GM18505 (cell line): Measurements from ENCODE around the gene APCDD1L.
"Not testable (repeated sequence)": the region's sequence is repeated elsewhere in the genome, so short reads cannot be mapped to it uniquely, and the experiment has no call there.

ENCODE experiments used
- ATAC-seq: cut with Tn5 transposase; IDR thresholded peaks from one replicate; pipeline ENCODE4 v1.9.1; 2021; ENCODE audit not compliant: unreplicated experiment
- POLR2A ChIP-seq: IDR thresholded peaks from 4 replicates; pipeline ENCODE4 v1.6.1; 2011; ENCODE audit warnings: borderline replicate concordance; ENCODE audit not compliant: insufficient read depth, insufficient read length; ENCODE audit errors: extremely low read depth

Gene APCDD1L

DNA sequence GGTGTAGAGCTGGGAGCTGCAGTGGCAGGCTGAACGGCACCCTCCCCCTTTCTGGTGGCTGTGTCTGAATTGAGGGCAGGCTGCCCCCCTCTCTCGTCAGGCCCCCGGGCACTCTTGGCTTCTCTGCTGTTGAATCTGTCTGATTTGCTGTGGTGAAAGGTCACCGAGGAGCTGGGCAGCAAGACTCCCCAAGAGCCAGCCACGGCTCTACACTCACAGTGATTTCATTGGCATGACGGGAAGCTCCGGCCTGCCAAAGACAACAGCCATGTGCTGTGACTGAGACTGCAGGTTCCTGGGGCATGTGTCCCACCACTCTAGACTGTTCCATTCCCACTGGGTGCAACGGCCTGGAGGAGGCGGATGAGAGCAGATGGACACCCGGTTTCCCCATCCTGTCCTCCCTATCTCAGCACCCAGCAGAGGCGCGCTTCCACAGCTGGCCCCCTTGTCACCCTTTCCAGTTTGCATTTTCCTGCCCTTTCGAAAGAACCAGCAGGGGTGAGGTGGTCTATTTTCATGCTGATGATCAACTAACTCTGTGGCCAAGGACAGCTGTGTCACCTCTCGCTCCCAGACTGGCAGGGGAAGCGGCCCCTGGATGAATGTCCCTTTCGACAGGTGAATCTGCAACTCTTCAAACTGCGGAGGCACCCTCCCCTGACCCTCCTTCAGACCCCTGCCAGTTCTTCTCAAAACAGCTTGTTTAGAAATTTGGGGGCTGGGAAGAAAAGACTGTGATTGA lies 2.2 kb downstream of the APCDD1L start:
- no peak for TF ChIP-seq POLR2A
- ATAC-seq: no peak

DNA sequence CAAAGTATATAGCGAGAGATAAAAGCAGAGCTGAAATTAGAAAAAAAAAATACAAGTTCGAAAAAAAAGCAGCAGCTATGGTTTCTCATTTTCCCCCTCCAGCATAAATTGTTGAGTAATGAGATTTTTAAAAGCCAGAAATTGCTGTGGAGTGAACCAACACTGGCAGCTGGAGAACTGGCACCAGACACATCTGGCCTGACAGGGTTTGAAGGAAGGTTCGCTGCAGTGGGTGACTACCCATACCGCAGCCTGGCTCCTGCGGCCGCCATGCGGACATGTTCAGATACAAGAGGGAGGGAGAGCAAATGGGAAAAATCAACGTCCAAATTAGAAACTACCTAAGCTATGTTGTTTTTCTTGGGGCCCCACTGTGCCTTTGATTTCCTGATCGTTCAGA lies 3.3 kb downstream of the APCDD1L start:
- TF ChIP-seq POLR2A: no peak
- no peak for ATAC-seq

DNA sequence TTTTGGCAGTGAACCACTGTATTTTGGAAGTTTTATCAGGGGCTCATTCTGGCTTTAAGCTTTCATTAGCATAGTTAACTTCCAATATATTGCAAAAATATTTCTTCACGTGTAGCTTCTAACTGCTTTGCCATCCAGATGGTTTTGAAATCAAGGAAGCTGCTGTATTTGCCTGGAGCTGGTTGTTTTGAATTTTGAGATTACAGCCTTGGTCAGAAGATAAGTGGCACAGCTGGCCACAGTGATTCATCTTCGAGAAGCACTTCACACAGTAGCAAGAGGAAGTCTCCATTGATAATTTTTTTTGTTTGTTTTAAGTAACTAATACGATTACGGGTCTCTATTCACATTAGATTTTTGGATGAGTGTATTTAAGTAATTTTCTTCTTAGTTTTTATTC lies 3.8 kb downstream of the APCDD1L start:
- no peak for ATAC-seq
- no peak for TF ChIP-seq POLR2A

DNA sequence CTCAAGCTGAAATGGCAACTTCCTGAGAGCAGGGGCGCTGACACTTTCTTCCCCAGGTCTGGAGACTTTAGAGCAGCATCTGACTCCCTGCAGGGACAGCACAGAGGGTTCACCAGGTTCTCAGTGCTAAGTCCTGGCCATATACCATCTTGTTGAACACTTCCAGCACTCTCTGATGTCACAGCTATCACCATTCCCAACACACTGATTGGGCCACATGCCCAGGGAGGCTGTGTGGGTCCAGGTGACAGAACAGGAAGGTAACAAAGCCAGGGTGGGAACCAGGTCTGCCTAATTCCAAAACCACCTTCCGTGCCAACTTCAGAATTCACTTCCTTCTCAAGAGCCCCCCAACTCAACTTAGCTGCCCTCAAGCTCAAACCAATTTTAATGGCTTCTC lies 4.3 kb downstream of the APCDD1L start:
- no peak for ATAC-seq

DNA sequence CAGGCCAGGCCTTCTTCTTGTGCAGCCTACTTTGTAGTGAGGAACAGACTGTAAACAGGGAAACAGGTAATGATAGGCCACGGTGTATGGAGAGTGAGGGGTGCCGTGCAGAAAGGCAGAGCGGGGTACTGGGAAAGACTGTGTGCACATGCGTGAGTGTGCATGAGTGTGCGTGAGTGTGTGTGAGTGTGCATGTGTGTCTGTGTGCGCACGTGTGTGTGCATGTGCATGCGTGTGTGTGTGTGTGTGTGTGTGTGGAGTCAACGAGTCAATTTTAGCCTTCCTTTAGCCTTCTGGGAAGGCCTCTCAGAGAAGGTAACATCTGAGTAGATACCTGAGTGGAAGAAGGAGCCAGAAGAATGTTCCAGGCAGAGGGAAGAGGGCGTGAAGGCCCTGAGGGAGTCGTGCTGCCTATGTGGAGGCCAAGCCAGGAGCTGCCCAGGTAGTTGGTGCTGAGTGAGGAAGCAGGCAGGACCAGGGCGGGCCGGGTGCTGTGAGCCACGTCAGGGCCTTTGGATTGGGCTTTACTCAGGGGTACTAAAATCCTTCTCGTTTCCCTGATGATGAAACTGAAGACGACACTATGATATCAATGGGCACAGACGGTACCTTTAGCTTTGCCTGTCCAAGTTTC lies 6.3 kb downstream of the APCDD1L start:
- ATAC-seq: no peak
- TF ChIP-seq POLR2A: no peak

More for the DNA sequence above, 4.3 kb downstream of the APCDD1L start:
- TF ChIP-seq POLR2A: no peak

DNA sequence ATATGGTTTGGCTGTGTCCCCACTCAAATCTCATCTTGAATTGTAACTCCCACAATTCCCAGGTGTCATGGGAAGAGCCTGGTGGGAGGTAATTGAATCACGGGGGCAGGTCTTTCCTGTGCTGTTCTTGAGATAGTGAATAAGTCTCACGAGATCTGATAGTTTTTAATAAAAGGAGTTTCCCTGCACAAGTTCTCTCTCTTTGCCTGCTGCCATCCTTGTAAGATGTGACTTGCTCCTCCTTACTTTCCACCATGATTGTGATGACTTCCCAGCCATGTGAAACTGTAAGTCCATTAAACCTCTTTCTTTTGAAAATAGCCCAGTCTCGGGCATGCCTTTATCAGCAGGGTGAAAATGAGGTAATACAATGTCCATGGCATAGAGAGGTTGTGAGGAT lies 8.2 kb downstream of the APCDD1L start:
- ATAC-seq: not testable (repeated sequence)

DNA sequence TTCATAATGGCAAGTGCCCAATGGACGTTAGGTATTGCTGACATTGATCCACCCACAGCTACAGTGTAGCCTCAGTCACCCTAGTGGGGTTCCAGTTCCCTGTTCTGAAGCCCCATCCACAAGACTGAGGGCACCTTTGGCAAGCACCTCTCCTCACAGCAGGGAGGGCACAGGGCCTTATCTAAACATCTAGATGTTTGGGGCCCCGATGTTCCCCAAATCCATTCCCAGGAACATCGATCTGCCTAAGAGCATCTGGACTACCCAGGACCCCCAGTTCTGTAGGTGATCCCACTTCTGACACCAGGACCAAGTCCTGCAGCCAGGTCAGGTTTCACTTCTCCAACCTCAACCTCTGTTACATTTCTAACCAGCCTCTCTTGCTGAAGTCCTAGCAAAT lies 10.6 kb downstream of the APCDD1L start:
- no peak for ATAC-seq
- no peak for TF ChIP-seq POLR2A

DNA sequence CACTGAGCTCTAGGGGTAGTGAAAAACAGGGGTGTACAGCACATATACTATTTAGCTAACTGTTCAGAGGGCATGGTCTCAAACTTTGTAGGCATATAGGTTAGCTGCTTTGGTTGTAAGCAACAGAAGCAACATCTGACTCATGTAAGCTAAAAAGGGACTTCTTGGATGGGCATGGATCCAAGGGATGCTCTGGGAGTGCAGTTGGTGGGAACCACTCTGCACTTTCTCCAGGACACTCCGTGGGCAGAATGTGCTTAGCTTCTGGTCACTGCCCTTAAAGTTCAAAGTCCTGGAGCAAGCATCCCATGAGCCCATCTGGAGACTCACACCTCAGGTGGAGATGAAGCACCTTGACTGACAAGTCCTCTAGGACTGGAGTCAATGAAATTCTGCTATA lies 11.5 kb downstream of the APCDD1L start:
- ATAC-seq: no peak
- TF ChIP-seq POLR2A: no peak

DNA sequence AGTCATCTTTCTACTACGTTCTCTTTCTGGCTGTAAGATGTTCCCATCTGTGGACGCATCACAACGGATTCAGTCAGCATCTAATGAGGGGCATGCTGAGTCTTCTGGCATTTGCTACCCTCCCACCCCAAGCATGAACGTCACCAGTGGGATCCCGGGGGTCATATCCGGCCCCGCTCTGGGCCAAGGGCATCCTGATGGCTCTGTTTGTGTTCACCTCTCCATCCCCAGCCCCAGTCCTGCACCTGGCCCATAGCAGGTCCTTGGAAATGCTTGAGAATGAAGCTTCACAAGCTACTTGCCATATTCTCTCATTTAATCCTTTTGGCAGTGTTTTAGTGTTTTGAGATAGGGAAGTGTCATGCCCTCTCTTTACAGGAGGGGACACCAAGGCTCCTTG lies 14.9 kb downstream of the APCDD1L start:
- ATAC-seq: no peak
- TF ChIP-seq POLR2A: no peak

DNA sequence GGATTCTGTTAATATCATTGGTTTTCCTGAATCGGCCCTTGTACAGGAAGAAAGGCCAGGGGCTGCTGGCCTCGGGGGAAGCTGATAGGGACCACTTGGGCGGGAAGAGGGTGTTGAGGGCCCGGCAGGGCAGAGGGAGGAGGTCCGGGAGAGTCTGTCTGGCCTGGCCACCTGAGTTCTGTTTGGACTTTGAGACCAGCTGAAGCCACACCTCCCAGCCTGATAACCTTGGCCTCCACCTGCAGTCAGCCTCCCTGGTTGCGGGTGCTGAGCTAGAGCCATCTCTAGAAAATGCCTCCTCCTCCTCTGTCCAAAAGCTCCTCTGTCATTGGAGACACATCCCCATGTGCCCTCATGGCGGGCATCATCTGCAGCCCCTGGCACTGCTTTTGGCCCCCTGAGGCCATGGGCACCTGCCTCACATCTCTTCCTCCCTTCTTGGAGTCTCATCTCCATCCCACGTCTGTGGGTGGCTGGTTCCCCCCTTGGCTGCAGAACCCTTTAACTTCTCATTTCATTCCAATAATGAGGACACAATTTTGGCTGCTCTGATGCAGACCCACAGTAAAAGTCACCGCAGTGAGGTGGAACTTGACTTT lies 16.6 kb downstream of the APCDD1L start:
- ATAC-seq: no peak
- no peak for TF ChIP-seq POLR2A

DNA sequence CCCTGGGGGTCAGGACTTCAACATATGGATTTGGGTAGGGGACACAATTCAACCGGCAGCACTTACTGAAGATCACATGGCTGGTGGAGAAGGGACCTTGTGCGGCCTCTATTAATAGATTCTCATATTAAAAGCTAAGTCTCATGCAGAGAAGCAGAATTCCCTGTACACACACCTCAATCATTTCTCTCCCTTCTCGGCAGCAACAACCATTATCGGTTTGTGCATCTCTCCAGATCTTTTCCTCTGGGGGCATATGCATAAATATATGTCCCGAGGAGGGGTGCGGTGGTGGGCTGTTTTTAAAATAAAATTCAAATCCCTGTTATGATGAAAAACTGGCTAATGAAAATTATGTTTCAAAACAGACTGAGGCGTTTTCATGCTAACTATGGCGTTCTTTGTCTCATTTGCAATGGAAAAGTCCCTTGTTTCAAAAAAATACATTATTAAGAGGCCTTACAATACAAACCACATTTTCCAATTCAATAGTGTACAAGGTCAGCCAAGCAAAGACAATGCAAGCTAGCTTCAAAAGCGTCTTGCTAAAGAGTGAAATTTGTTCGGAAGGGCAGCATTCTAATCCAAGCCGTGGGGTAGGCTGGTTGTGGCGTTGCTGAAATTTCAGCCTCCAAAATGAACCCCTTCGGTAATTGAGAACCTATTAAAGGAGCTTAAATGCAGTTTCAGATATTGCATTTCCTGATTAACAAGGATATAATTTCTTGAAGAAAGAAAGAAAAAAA lies 17.3 kb downstream of the APCDD1L start:
- ATAC-seq: no peak
- TF ChIP-seq POLR2A: no peak

DNA sequence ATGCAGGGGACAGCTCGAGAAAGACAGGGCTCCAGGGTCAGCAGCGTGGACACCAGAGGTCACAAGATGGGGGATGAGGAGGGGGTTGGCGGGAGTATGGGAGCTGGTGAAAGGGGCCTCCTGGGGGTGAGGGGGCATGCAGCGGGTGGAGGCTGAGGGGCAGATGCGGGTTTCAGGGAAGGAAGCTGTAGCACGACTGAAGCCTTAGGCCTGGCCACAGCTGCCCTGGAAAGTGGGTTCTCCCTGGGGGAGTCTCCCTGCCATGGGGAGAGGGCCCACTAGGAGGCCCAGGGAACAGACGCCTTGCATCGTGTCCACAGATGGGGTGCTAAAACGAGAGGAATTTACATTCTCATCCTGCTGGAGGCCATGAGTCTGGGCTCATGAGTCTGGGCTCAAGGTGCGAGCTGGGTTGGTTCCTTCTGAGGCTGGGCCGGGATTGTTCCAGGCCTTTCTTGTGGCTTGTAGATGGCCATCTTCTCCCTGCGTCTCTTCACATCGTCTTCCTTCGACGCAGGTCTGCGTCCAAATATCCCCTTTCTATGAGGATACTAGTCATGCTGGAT lies 18.0 kb downstream of the APCDD1L start:
- no peak for ATAC-seq
- no peak for TF ChIP-seq POLR2A

DNA sequence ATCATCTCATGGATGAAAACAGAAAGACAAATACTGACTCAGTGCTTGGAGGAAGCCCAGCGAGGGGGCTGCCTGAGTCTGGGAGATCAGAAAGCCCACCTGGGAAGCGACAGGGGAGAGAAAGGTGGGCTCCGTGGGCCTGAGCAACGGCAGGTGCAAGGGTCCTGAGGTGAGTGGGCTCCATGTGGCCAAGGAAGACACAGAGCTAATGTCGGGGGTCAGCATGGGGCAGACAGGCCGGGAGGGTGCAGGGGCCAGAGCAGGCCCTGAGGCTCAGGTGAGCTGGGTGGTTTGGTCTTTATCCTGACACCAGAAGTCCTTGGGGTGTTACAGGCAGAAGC lies 18.8 kb downstream of the APCDD1L start:
- no peak for TF ChIP-seq POLR2A
- no peak for ATAC-seq

DNA sequence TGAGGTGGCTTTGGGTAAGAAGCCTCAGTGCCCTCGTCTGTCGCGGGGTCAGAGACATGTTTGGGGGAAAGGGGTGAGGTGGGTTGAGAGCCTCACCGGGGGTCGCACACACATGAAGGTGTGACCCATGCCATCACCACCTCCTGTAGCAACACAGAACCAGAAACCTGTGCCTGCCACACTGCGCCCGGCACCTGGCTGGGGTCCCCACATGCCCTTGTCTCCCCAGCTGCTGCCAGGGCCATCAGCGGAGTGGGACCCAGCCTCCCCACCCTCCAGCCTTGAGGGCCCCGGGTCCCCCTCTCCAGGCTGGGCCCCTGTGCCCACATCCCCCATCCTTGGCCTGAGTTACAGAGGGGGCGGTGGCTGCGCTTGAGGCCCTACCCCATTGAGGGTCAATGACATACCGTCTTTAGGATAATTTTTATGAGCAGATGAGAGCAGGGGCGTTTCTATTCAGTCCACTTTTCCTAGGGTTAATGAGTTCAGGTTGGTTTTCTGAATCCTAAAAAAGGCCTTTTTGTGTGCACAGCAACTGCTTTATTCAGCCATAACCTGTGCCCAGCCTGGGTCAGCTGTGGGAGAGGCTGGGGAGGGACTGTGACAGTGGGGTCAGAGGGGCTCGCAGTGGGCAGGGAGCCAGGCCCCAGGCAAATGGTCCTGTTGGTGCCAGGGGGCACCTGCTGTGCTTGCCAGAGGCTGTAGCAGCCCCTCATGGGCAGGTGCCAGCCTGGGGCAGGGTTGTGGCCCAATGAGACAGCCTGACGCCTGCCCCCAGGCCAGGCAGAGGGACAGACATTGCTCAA lies 19.4 kb downstream of the APCDD1L start:
- TF ChIP-seq POLR2A: no peak
- ATAC-seq: no peak
